ENCODE results near the gene RUBCN.

Gene RUBCN

DNA sequence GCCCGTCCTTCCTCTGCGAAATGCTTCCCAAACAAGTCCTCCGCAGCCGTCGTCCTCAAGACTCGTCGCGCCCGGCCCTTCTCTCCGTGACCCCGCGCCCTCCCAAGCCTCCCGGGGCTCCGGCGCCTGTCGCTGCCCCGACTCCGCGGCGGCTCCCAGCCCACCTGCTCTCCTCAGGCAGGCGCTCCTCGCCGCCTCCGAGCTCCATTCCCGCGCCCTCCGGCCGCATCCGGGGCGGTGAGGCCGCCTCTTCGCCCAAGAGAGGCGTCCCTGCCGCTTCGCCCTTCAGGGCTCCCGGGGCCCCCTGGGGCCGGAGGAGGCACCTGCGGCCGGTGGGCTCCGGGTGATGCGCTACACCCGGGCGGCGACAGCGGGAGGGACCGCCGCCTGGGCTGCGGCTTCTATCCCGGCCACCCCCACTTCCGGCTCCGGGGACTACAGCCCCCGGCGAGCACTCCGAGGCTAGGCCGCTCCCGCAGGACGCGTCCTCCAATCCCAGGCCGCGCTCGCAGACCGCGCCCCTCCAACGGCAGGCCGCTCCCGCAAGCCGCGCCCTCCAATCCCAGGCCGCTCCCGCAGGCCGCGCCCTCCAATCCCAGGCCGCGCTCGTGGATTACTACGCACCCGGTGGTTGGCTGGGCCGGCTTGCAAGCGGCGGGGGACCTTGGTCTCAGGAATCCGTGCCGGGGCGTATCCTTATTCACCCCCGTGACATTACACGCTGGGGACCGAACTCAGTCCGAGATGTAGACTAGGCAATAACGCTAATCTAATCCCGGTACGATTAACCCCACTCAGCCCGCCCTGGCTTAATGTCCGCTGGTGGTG lies at the start of gene RUBCN:
TSS of gene RUBCN (minus strand) at position 414 of the 828 bp plus-strand sequence. CDS start at position 229, 185 bp downstream.
- no peak for TF ChIP-seq CTCF (conservative IDR thresholded peaks at IDR 0.05; ENCODE audit: low read depth, low read length)
- peak; percentile 85 for DNase-seq (ENCODE audit: low read depth)
- H3K4me3 ChIP-seq (ENCODE audit: low read length), result peak within 1 kb of the TSS; percentile 76

DNA sequence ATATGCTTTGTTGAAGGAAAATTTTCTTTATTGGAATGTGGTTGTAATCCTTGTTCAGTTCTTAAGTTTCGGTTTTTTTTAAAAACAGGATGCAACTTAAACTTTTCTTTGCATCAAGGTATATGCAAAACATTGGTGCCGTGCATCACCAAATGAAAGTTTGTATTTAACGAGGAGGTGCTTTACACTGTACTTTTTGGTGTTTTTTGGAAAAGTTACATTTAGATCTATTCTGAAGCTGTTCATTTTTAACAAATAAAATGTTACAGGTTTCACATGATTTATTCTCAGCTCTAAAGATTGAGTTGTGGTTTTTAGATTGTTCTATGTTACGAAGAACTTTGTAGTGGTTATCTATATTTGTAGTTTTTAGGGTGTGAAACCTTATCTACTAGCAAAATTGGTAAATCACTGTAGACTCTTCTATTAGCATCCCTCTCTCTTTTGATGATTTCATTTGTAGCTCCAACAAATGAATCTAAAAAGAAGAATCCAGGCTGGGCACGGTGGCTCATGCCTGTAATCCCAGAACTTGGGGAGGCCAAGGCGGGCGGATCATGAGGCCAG lies 47.4 kb upstream of the RUBCN start:
- H3K4me3 ChIP-seq (ENCODE audit: low read length), result no peak overlapping the region
- no peak for DNase-seq (ENCODE audit: low read depth)
- TF ChIP-seq CTCF (conservative IDR thresholded peaks at IDR 0.05; ENCODE audit: low read depth, low read length), result no peak

DNA sequence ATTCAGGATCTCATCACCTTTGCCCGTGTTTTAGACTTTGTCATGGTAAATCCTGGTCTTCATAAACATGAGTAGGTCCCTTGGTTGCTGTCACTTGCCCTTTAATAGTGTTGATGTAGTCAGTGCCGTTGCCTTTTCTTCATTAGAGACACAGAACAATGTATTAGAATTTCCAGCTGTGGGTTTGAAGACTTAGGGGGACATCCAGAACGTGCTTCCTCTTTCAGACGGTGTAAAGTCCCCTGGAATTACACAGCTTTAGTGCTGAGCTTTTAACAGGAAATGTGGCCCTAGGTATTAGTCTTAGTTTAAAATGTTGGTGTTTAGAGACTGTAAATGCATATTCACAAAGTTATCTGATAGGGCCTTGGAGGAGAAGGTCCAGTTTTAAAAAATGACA lies 45.5 kb upstream of the RUBCN start:
- DNase-seq (ENCODE audit: low read depth), result no peak
- no peak for TF ChIP-seq CTCF (conservative IDR thresholded peaks at IDR 0.05; ENCODE audit: low read depth, low read length)
- no peak overlapping the region for H3K4me3 ChIP-seq (ENCODE audit: low read length)

DNA sequence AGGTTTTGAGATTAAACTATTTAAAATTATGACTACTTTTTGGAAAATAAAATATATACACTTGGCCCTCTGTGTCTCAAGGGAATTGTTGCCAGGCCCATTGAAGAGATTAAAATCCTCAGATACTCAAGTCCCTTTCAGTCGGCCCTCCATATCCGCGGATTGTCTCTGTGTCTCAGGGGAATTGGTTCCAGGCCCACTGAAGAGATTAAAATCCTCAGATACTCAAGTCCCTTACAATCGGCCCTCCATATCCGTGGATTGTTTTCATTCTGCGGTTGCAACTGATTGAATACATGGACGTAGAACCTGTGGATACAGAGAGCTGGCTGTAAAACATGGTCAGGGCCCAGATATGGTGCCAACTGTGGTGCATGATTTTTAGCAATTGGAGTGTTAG lies 38.6 kb upstream of the RUBCN start:
- no peak for TF ChIP-seq CTCF (conservative IDR thresholded peaks at IDR 0.05; ENCODE audit: low read depth, low read length)
- no peak for DNase-seq (ENCODE audit: low read depth)
- H3K4me3 ChIP-seq (ENCODE audit: low read length), result no peak overlapping the region

- no peak overlapping the region for H3K4me3 ChIP-seq (ENCODE audit: low read length)
- no peak for TF ChIP-seq CTCF (conservative IDR thresholded peaks at IDR 0.05; ENCODE audit: low read depth, low read length)
- DNase-seq (ENCODE audit: low read depth), result no peak
These were observed 25.1 kb upstream of the RUBCN start for GRCh38 chr3:197761784-197762183.

GRCh38 chr3:197758512-197758911 lies 21.8 kb upstream of the RUBCN start:
- no peak for TF ChIP-seq CTCF (conservative IDR thresholded peaks at IDR 0.05; ENCODE audit: low read depth, low read length)
- H3K4me3 ChIP-seq (ENCODE audit: low read length), result no peak overlapping the region
- no peak for DNase-seq (ENCODE audit: low read depth)

DNA sequence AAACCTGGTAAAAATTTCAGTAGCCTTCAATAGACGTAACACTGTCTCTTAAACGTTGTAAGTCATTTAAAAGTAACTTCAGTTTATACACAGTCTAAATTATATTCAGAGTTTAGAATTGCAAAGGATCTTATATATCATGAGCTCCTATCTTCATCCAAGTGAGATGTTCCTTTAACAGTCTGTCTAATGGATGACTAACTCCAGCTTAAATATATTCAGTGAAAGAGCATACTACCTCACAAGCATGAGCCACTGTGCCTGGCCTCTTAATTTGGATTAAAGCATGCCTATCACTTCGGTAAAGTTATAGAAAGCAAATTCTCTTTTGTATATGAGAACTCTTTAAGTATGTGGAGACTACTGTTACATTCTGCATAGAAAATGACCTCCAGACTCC lies 20.0 kb upstream of the RUBCN start:
- no peak overlapping the region for H3K4me3 ChIP-seq (ENCODE audit: low read length)
- DNase-seq (ENCODE audit: low read depth), result no peak
- TF ChIP-seq CTCF (conservative IDR thresholded peaks at IDR 0.05; ENCODE audit: low read depth, low read length), result no peak
